Neural progenitor cell (in vitro differentiated cells): Measurements from ENCODE around the gene EHBP1. TPM values are rescaled to one million over a fixed set of nuclear protein-coding genes. Genes with fewer than 3 reads are reported as not detected.
A peak's percentile ranks its signal among the peaks of the same experiment; 100 is the strongest.

ENCODE experiments used
- DNase-seq: peaks from one replicate; pipeline ENCODE4 v3.0.0-alpha.2; 2016; ENCODE audit warnings: low spot score
- H2AFZ ChIP-seq: fragments of 200-600 bp; sonication (generic); replicated peaks from 2 replicates; pipeline ENCODE4 v1.6.1; 2016; ENCODE audit warnings: antibody characterized with exemption
- H3F3A ChIP-seq: fragments of 200-600 bp; sonication (generic); 2 replicates; pipeline ENCODE4 v1.6.1; 2016; ENCODE audit warnings: antibody characterized with exemption, low read depth
- H3K27ac ChIP-seq: fragments of 200-600 bp; sonication (generic); 2 replicates; pipeline ENCODE4 v1.5.1; 2016; ENCODE audit warnings: mild to moderate bottlenecking
- H3K27me3 ChIP-seq: fragments of 200-600 bp; sonication (generic); 2 replicates; pipeline ENCODE4 v1.6.1; 2016; ENCODE audit warnings: mild to moderate bottlenecking, moderate library complexity
- H3K36me3 ChIP-seq: fragments of 200-600 bp; sonication (generic); 2 replicates; pipeline ENCODE4 v1.5.1; 2016
- H3K4me1 ChIP-seq: fragments of 200-600 bp; sonication (generic); 2 replicates; pipeline ENCODE4 v1.6.1; 2016; ENCODE audit warnings: mixed run types
- H3K4me2 ChIP-seq: fragments of 200-600 bp; sonication (generic); 2 replicates; pipeline ENCODE4 v1.6.1; 2016
- H3K4me3 ChIP-seq: fragments of 200-600 bp; sonication (generic); 2 replicates; pipeline ENCODE4 v1.5.1; 2016
- H3K79me2 ChIP-seq: fragments of 200-600 bp; sonication (generic); 2 replicates; pipeline ENCODE4 v1.6.1; 2016; ENCODE audit warnings: low read depth
- H3K9ac ChIP-seq: fragments of 200-600 bp; sonication (generic); 2 replicates; pipeline ENCODE4 v1.6.1; 2016
- H3K9me3 ChIP-seq: fragments of 200-600 bp; sonication (generic); 2 replicates; pipeline ENCODE4 v1.5.1; 2016; ENCODE audit warnings: low read depth
- H4K20me1 ChIP-seq: fragments of 200-600 bp; sonication (generic); 2 replicates; pipeline ENCODE4 v1.6.1; 2016; ENCODE audit warnings: low read depth
- H3K27ac Mint-ChIP-seq: 3 replicates; pipeline ENCODE4 v1.8.0; 2021; ENCODE audit warnings: mixed read lengths
- H3K27me3 Mint-ChIP-seq: 2 replicates; pipeline ENCODE4 v1.8.0; 2022; ENCODE audit warnings: low read depth, mild to moderate bottlenecking, inconsistent platforms, moderate library complexity, mixed read lengths; ENCODE audit not compliant: insufficient read depth
- H3K36me3 Mint-ChIP-seq: 3 replicates; pipeline ENCODE4 v1.8.0; 2021; ENCODE audit warnings: mixed read lengths
- H3K4me1 Mint-ChIP-seq: 3 replicates; pipeline ENCODE4 v1.8.0; 2021; ENCODE audit warnings: mixed read lengths
- H3K4me3 Mint-ChIP-seq: 3 replicates; pipeline ENCODE4 v1.8.0; 2021; ENCODE audit warnings: mild to moderate bottlenecking, moderate library complexity, mixed read lengths
- H3K9me3 Mint-ChIP-seq: 3 replicates; pipeline ENCODE4 v1.8.0; 2020; ENCODE audit warnings: mixed read lengths
- EZH2 ChIP-seq: fragments of 200-600 bp; sonication (generic); IDR thresholded peaks from 2 replicates; pipeline ENCODE4 v1.6.1; 2017; ENCODE audit warnings: antibody characterized with exemption, mild to moderate bottlenecking, moderate library complexity
- EZH2phosphoT487 ChIP-seq: fragments of 200-600 bp; sonication (generic); IDR thresholded peaks from 2 replicates; pipeline ENCODE4 v1.6.1; 2017; ENCODE audit warnings: antibody characterized with exemption
- total RNA-seq: library from RNA; depleted of rRNA; stranded (reverse); fragments of >200 nt; gene quantifications from 2 replicates; pipeline ENCODE4 v1.2.3, GENCODE V29; 2015; ENCODE audit warnings: low replicate concordance
- TF ChIP-seq, protein P1 (sequence below): fragments of 200-600 bp; sonication (generic); IDR thresholded peaks from 2 replicates; pipeline ENCODE4 v1.5.1; 2017; ENCODE audit warnings: antibody characterized with exemption, mild to moderate bottlenecking

Gene EHBP1
- total RNA-seq, 1 donor from 2014 or later = 65.8 TPM

DNA sequence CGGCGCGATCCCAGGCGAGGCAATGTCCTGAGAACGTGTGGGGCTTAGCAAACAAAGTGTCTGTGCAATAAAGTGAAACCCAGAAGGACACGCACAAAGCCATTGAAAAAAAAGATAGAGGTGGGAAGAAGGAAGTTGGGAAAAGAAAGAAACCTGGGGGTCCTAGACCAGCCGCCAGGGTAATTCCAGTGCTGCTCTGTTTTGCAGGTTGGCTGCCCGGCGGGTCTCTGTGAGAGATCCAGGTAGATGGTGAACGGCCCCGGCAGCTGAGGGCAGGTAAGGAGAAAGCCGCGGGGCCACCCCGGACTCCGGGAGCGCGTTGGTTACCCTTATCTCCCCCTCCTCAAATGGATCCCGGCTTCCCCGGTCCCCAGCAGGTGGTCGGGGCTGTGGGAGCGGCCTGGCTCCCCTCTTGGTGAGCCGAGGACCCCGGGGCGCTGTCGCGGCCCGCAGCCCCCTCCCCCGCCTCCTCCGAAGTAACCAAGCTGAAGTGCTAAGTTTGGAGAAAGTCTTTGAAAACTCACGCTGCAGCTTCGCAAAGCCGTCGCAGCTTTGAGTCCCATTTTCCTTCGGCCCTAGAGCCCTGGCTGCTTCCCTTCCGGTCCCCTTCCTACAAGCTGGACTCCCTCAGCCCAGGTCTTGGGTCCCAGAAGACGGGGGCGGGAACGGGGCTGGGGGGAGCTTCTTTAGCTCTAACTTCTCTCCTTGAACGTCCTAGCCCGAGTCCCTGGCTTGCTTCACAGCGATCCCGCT is 345.7 kb downstream of the EHBP1 start:
- Histone ChIP-seq H2AFZ (no peak overlapping the region), H3K9me3 (no peaks in the 10 kb centered on the region), H3K27me3 (peaks cover 65% of the 10 kb centered on the region), H3K79me2 (peaks cover 100% of the 10 kb centered on the region), H3K27ac (no peak overlapping the region), H4K20me1 (peaks cover 61% of the 10 kb centered on the region), H3K4me2 (peak overlapping the region; percentile 94), H3K4me3 (peak overlapping the region; percentile 93), H3F3A (peaks cover 59% of the 10 kb centered on the region), H3K9ac (peak overlapping the region; percentile 43), H3K36me3 (no peaks in the 10 kb centered on the region), H3K4me1 (peaks cover 33% of the 10 kb centered on the region)
- H3K4me3 Mint-ChIP-seq = peak overlapping the region; percentile 98
- peak; percentile 56 for DNase-seq
- H3K36me3 Mint-ChIP-seq = peaks cover 57% of the 10 kb centered on the region
- H3K9me3 Mint-ChIP-seq = peaks cover 18% of the 10 kb centered on the region
- H3K27ac Mint-ChIP-seq = peak overlapping the region; percentile 95
- H3K27me3 Mint-ChIP-seq = peaks cover 63% of the 10 kb centered on the region
- peaks cover 27% of the 10 kb centered on the region for H3K4me1 Mint-ChIP-seq
- TF ChIP-seq, protein P1, sequence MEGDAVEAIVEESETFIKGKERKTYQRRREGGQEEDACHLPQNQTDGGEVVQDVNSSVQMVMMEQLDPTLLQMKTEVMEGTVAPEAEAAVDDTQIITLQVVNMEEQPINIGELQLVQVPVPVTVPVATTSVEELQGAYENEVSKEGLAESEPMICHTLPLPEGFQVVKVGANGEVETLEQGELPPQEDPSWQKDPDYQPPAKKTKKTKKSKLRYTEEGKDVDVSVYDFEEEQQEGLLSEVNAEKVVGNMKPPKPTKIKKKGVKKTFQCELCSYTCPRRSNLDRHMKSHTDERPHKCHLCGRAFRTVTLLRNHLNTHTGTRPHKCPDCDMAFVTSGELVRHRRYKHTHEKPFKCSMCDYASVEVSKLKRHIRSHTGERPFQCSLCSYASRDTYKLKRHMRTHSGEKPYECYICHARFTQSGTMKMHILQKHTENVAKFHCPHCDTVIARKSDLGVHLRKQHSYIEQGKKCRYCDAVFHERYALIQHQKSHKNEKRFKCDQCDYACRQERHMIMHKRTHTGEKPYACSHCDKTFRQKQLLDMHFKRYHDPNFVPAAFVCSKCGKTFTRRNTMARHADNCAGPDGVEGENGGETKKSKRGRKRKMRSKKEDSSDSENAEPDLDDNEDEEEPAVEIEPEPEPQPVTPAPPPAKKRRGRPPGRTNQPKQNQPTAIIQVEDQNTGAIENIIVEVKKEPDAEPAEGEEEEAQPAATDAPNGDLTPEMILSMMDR = peak; percentile 24
- peak; percentile 38 for TF ChIP-seq EZH2
- TF ChIP-seq EZH2phosphoT487 = no peak

DNA sequence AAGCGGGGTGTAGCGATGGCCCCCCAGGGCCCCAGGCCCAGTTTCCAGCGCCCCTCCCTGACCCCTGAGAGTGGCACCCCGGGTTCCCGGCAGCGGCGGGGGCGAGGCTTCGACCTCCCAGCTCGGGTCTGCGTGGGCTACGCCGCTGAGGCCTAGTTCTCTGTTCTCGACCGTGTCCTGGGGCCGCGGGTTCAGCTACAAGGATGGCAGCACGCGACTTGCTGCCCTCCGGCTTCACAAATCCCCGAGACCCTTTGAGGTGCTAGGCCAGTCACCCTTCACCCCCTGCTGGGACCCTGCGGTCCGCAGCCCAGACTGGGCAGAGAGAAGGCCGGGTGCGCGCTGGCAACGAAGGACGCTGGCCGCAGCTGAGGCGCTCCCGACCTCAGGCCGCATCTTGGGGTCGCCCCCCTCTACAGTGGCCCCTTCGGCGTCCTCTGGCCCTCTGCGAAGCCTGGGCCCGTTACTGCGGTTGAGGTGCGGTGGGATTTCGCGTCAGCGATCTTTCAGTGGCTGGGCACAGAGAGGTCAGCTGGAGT is 346.4 kb downstream of the EHBP1 start:
- Histone ChIP-seq H3K9ac (peak overlapping the region; percentile 43), H3K79me2 (peaks cover 100% of the 10 kb centered on the region), H3K4me1 (peaks cover 36% of the 10 kb centered on the region), H3K27me3 (peaks cover 65% of the 10 kb centered on the region), H3K36me3 (no peaks in the 10 kb centered on the region), H3F3A (peaks cover 59% of the 10 kb centered on the region), H3K4me3 (peak overlapping the region; percentile 93), H3K9me3 (no peaks in the 10 kb centered on the region), H3K4me2 (peak overlapping the region; percentile 94), H3K27ac (no peak overlapping the region), H2AFZ (no peak overlapping the region), H4K20me1 (peaks cover 67% of the 10 kb centered on the region)
- Mint-ChIP-seq H3K9me3 (peaks cover 22% of the 10 kb centered on the region), H3K27ac (peak overlapping the region; percentile 99), H3K4me1 (peaks cover 29% of the 10 kb centered on the region), H3K36me3 (peaks cover 58% of the 10 kb centered on the region), H3K27me3 (peaks cover 65% of the 10 kb centered on the region), H3K4me3 (peak overlapping the region; percentile 98)
- TF ChIP-seq EZH2phosphoT487 (no peak), EZH2 (peak; percentile 1)
- TF ChIP-seq, protein P1 = no peak
- DNase-seq = peak; percentile 62

DNA sequence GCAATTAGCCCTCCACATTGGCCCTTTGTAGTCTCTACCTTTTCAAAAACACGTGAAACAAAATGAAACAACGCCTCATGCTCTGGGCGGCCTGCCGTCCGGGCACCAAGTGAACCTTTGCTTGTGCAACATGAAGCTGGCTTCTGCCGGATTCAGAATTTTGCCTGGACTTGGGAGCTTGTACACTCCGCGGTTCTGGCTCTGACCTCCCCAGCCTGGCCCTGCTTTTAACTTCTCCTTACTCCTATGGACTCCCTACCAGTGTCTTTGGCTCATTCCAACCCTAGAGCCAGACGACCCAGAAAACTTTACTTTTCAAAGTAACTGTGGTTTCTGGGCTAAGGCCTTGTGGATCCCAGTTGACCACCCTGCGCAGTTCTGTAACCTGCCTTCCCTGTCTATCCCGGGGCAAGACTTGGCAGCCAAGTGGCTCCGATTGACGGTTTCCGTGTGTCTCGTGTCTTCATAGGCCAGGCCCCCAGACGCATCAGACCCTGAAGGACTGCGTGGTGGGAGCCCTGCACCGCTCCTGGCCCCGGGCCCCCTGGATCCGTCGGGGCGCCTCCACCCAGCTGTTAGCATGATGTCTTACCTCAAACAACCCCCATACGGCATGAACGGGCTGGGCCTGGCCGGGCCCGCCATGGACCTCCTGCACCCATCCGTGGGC is 347.0 kb downstream of the EHBP1 start:
- DNase-seq = peak; percentile 39
- TF ChIP-seq EZH2 = no peak
- TF ChIP-seq, protein P1 = no peak
- no peak for TF ChIP-seq EZH2phosphoT487
- Mint-ChIP-seq H3K27ac (peak overlapping the region; percentile 99), H3K36me3 (peaks cover 60% of the 10 kb centered on the region), H3K27me3 (peaks cover 66% of the 10 kb centered on the region), H3K9me3 (peaks cover 28% of the 10 kb centered on the region), H3K4me1 (peaks cover 32% of the 10 kb centered on the region), H3K4me3 (peak overlapping the region; percentile 98)
- H3K27me3 ChIP-seq = peaks cover 68% of the 10 kb centered on the region
- no peak overlapping the region for H2AFZ ChIP-seq
- H3K79me2 ChIP-seq = peaks cover 100% of the 10 kb centered on the region
- H4K20me1 ChIP-seq = peaks cover 74% of the 10 kb centered on the region
- no peaks in the 10 kb centered on the region for H3K9me3 ChIP-seq
- H3K4me3 ChIP-seq = peak overlapping the region; percentile 93
- H3K4me1 ChIP-seq = peaks cover 43% of the 10 kb centered on the region
- peak overlapping the region; percentile 94 for H3K4me2 ChIP-seq
- H3K36me3 ChIP-seq = no peaks in the 10 kb centered on the region
- H3K9ac ChIP-seq = peak overlapping the region; percentile 43
- peaks cover 59% of the 10 kb centered on the region for H3F3A ChIP-seq
- H3K27ac ChIP-seq = no peak overlapping the region
